Endothelial cell of umbilical vein (primary cell): ENCODE data around the gene ITPR1. TPM values are rescaled to one million over a fixed set of nuclear protein-coding genes. Genes with fewer than 3 reads are reported as not detected.

Experiments used
- BruUV-seq: library from RNA; stranded (reverse); fragments of 400-500 nt; replicated peaks from 2 replicates; lab custom pipeline; 2021; lab: Mats Ljungman, UMichigan
- CTCF ChIA-PET: fragments of 300-600, 350-600 bp; sonication (Branson Sonifier 250); formaldehyde crosslinking; loops from one replicate; lab custom pipeline; 2021; ENCODE audit warnings: antibody characterized with exemption, inconsistent platforms; lab: Charles Lee
- POLR2A ChIA-PET: fragments of 300-600, 350-600 bp; sonication (Branson Sonifier 250); formaldehyde crosslinking; loops from one replicate; lab custom pipeline; 2021; ENCODE audit warnings: antibody characterized with exemption, inconsistent platforms; lab: Charles Lee
- DNase-seq: peaks from one replicate; pipeline ENCODE4 v3.0.0-alpha.2; 2011; ENCODE audit warnings: low read depth, low spot score
- FAIRE-seq: peaks from 2 replicates; lab custom pipeline; 2011; peaks lifted over from hg19 to GRCh38; lab: Jason Lieb, UNC
- H2AFZ ChIP-seq: 2 replicates; pipeline ENCODE4 v1.6.0; 2012; ENCODE audit warnings: low read depth, low read length, control low read depth, inconsistent platforms
- H3K27ac ChIP-seq: 2 replicates; pipeline ENCODE4 v1.5.1; 2011; ENCODE audit warnings: low read depth, mild to moderate bottlenecking, control low read depth, low read length, moderate library complexity; ENCODE audit not compliant: insufficient read depth
- H3K27me3 ChIP-seq, 2 experiments: 2 replicates each; pipeline versions ENCODE4 v1.6.0 to v1.6.1; 2011; ENCODE audit warnings: low read length in 2 of 2, mixed read lengths in 1 of 2; ENCODE audit not compliant: control insufficient read depth in 2 of 2, insufficient read depth in 2 of 2
- H3K36me3 ChIP-seq, 2 experiments: 2 replicates in 1 of 2; 3 replicates in 1 of 2; pipeline ENCODE4 v1.5.1; 2011; ENCODE audit warnings: low read length in 2 of 2, mild to moderate bottlenecking in 1 of 2, moderate library complexity in 1 of 2; ENCODE audit not compliant: control insufficient read depth in 2 of 2, insufficient read depth in 2 of 2; ENCODE audit errors: extremely low read depth in 1 of 2
- H3K4me1 ChIP-seq: 3 replicates; pipeline ENCODE4 v1.5.1; 2011; ENCODE audit warnings: mild to moderate bottlenecking, low read length; ENCODE audit not compliant: control insufficient read depth, insufficient read depth; ENCODE audit errors: extremely low read depth
- H3K4me2 ChIP-seq: 2 replicates; pipeline ENCODE4 v1.6.1; 2011; ENCODE audit warnings: low read length, control low read depth, mixed read lengths; ENCODE audit not compliant: insufficient read depth
- H3K4me3 ChIP-seq, 3 experiments: fragments of 200-600 bp in 1 of 3; sonication (generic), shearing (Covaris generic) in 1 of 3; replicated peaks in 1 of 3; 2 replicates each; pipeline ENCODE4 v1.5.1; 2011 to 2016; ENCODE audit warnings: control low read depth in 3 of 3, low read length in 3 of 3, mild to moderate bottlenecking in 2 of 3, inconsistent platforms in 1 of 3, low read depth in 1 of 3, moderate library complexity in 1 of 3; ENCODE audit not compliant: insufficient read depth in 1 of 3
- H3K79me2 ChIP-seq: 2 replicates; pipeline ENCODE4 v1.6.0; 2012; ENCODE audit warnings: low read length, inconsistent platforms; ENCODE audit not compliant: control insufficient read depth, insufficient read depth
- H3K9ac ChIP-seq: replicated peaks from 2 replicates; pipeline ENCODE3; 2011; ENCODE audit warnings: low read length, control low read depth; ENCODE audit not compliant: insufficient read depth; ENCODE audit errors: extremely low read depth
- H3K9me1 ChIP-seq: replicated peaks from 3 replicates; pipeline ENCODE4 v1.6.0; 2011; ENCODE audit warnings: mild to moderate bottlenecking, low read length; ENCODE audit not compliant: control insufficient read depth, insufficient read depth; ENCODE audit errors: extremely low read depth
- H3K9me3 ChIP-seq: replicated peaks from 2 replicates; pipeline ENCODE4 v1.5.1; 2012; ENCODE audit warnings: low read length, inconsistent platforms; ENCODE audit not compliant: control insufficient read depth, insufficient read depth
- H4K20me1 ChIP-seq: replicated peaks from 2 replicates; pipeline ENCODE3; 2011; ENCODE audit warnings: mild to moderate bottlenecking, low read length; ENCODE audit not compliant: control insufficient read depth, insufficient read depth; ENCODE audit errors: extremely low read depth
- FOS ChIP-seq: IDR thresholded peaks from 2 replicates; pipeline ENCODE4 v1.6.1; 2011; ENCODE audit warnings: mild to moderate bottlenecking, low read length, moderate library complexity, borderline replicate concordance; ENCODE audit not compliant: insufficient read depth
- GATA2 ChIP-seq: IDR thresholded peaks from 2 replicates; pipeline ENCODE4 v1.7.0; 2011; ENCODE audit warnings: low read depth, mild to moderate bottlenecking, moderate library complexity, mixed read lengths, low read length; ENCODE audit not compliant: insufficient read length, insufficient read depth
- JUN ChIP-seq: IDR thresholded peaks from 2 replicates; pipeline ENCODE4 v1.6.1; 2011; ENCODE audit warnings: borderline replicate concordance, low read depth; ENCODE audit not compliant: insufficient read length, insufficient read depth
- MYC ChIP-seq: IDR thresholded peaks from one replicate; pipeline ENCODE4 v1.6.1; 2011; ENCODE audit warnings: mild to moderate bottlenecking, low read depth, low read length
- dilution Hi-C: fragments of 300-500 bp; cut with MboI; formaldehyde crosslinking; loops from one replicate; pipeline ENCODE4 v1.15.0; 2019; ENCODE audit warnings: low sequenced_read_pairs; ENCODE audit not compliant: extremely low pct_ligation_motif_present
- intact Hi-C: fragments of 100-400 bp; cut with micrococcal nuclease; formaldehyde crosslinking; loops from one replicate; pipeline ENCODE4 v1.10.0; 2022
- polyA plus RNA-seq, 4 experiments: library from polyadenylated mRNA; depleted of rRNA in 3 of 4; stranded (reverse) in 3 of 4; unstranded in 1 of 4; fragments of >200 nt; gene quantifications; 2 replicates each; pipeline versions ENCODE4 v1.2.1 to v1.2.3, GENCODE V29; 2011 to 2012; ENCODE audit warnings: missing spikeins in 1 of 4
- total RNA-seq: library from RNA; stranded (reverse); gene quantifications from 2 replicates; pipeline ENCODE4 v1.2.3, GENCODE V29; 2021

Gene ITPR1
- total and polyA plus RNA-seq, 2 donors (not counting 3 experiments of a cell fraction or from before 2014, with no cell fraction given) = 5.1 to 16.1 TPM

DNA sequence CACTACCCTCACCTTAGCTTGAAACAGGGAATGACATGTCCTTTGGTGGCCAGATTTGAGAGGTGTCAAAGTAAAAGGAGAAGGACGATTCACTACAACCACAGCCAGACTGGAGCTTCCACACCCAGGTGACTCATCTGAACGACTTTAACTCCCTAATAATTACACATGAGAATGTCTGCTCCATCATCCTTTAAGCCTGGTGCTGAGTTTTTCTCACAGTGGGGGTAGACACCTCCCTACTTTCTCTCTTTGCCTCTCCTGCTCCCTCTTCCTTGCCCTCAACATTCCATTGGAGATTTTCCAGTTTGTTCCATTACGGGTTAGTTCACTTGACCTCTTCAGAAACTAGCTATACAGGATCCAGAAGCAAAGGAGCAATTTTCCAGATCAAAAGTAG, 331.8 kb downstream of the ITPR1 start:
- dilution Hi-C loops = no loop called here
- no TSS peak for BruUV-seq

DNA sequence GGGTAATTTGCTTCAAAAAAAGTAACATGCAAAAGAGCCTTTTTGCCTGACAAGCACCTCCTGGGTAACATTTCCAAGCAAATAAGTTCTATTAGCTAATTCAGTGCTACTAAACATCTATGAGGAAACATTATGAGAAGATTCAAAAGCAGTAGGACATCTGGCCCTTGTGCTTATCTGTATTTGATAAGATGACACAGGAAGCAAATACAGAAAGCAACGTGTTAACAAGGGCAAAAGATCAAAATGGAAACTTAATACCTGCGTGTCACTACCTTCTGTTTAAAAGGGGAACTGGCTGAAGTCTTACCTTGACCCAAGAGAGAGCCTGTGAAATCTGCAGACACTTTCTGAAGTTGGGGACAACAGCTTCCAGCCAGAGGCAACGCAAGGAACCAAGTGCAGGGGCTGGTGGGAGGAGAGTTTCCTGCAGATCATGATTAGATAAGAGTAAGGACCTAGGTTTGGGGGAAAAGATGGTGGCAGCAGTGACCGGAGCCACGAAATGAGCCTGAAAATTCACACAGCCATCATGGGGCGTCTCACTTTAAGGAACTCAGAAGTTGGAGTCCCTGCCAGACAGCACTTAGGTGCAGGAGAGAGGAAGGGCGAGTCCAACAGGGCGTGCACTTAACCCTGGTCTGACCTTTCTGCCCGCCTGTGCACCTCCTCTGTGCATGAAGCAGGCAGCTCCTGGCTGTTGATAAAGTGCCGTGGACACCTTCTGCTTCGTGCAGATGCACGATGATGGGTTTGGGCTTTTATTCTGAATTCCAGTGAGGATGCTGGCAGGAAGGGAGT, 332.5 kb downstream of the ITPR1 start:
- Histone ChIP-seq H3K9ac (no peak overlapping the region), H3K9me1 (no peaks in the 10 kb centered on the region), H3K36me3 (no peaks in the 10 kb centered on the region), H3K27me3 (no peaks in the 10 kb centered on the region), H3K79me2 (no peaks in the 10 kb centered on the region), H3K4me2 (no peak overlapping the region), H3K4me1 (peaks cover 26% of the 10 kb centered on the region), H2AFZ (no peak overlapping the region), H3K9me3 (no peaks in the 10 kb centered on the region), H3K27ac (no peak overlapping the region), H3K4me3 (no peak overlapping the region), H4K20me1 (no peaks in the 10 kb centered on the region)
- CTCF ChIA-PET = interaction anchor here (0.8 to 2.9 kb wide), 5 partner anchors 11 to 155 kb away, joined by 3 to 10 read pairs (median 3); no protein-coding TSS in a partner anchor
- dilution Hi-C loops = no loop called here
- no TSS peak for BruUV-seq
- FAIRE-seq (peak; percentile 8), DNase-seq (no peak)
- intact Hi-C loops = no loop called here
- POLR2A ChIA-PET = no interaction called here
- TF ChIP-seq GATA2 = peak; percentile 35
- no peak for TF ChIP-seq JUN

More for the DNA sequence above, 331.8 kb downstream of the ITPR1 start:
- Histone ChIP-seq H3K9me1 (no peaks in the 10 kb centered on the region), H3K27ac (no peak overlapping the region), H3K4me1 (peaks cover 20% of the 10 kb centered on the region), H3K27me3 (no peaks in the 10 kb centered on the region), H2AFZ (no peak overlapping the region), H4K20me1 (no peaks in the 10 kb centered on the region), H3K9ac (no peak overlapping the region), H3K9me3 (no peaks in the 10 kb centered on the region), H3K4me2 (no peak overlapping the region), H3K79me2 (no peaks in the 10 kb centered on the region), H3K4me3 (no peak overlapping the region), H3K36me3 (no peaks in the 10 kb centered on the region)
- ChIA-PET POLR2A (no interaction called here), CTCF (interaction anchor here (0.8 to 2.9 kb wide), 6 partner anchors 10 to 156 kb away, joined by 3 to 10 read pairs (median 3); no protein-coding TSS in a partner anchor)
- intact Hi-C loops = no loop called here
- TF ChIP-seq FOS (peak; percentile 55), MYC (no peak)
- FAIRE-seq = no peak
- DNase-seq = no peak
